ENCODE data around the gene UQCR11.

Gene UQCR11

DNA sequence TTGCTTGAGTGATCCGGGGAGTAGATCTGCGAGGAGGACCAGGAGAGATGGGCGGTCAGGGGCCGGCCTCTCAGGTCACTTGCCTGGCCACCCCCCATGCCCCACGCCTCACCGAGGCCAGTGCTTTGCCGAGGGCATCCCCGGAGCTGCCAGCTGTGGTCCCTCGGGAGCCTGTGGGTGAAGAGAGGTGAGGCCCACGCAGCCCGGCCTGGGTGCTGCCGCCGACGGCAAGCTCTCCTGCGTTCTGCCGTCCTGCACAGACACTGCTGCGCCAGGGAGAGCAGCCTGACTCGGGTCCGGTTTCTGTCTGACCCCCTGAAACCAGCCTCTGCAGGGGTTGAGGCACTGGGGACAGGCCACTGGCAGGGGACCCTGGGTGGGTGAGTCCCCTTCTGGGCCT is 15.8 kb upstream of the UQCR11 start:
- H3K36me3 ChIP-seq (ENCODE audit: control insufficient read depth, insufficient read depth, low read length): peaks cover 91% of the 10 kb centered on the region

DNA sequence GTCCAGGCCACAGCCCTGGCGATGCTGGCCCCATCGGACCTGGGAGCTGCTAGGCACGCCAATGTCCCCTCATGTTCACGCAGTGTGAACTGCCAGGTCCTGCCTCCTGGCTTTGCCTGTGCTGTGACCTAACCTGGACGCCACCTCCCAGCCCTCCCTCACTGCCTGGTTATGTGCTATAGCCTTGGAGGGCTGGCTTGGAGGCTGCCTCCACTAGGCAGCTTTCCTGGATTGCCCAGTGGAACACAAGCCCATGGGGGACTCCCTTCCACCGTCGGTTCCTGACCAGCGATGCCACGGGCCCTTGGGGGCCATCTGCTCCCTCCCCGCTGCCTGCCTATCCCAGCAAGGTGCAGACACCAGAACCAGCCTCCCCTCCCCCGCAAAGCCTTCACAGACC is 15.2 kb upstream of the UQCR11 start:
- H3K36me3 ChIP-seq (ENCODE audit: control insufficient read depth, insufficient read depth, low read length): peaks cover 91% of the 10 kb centered on the region
- H3K27ac ChIP-seq (ENCODE audit: low read depth, low read length): no peak overlapping the region
- H3K9ac ChIP-seq (ENCODE audit: low read length): no peak overlapping the region
- no peaks in the 10 kb centered on the region for H3K27me3 ChIP-seq (ENCODE audit: control insufficient read depth, insufficient read depth, low read length)
- H3K4me3 ChIP-seq (ENCODE audit: low read depth, low read length): no peak overlapping the region
- no peaks in the 10 kb centered on the region for H3K4me1 ChIP-seq (ENCODE audit: control insufficient read depth, insufficient read depth, low read length)
- no peaks in the 10 kb centered on the region for H3K9me3 ChIP-seq (ENCODE audit: control insufficient read depth, insufficient read depth, low read depth, low read length)

More for the DNA sequence above, 15.8 kb upstream of the UQCR11 start:
- Histone ChIP-seq H3K9ac (ENCODE audit: low read length) (no peak overlapping the region), H3K4me3 (ENCODE audit: low read depth, low read length) (no peak overlapping the region), H3K27me3 (ENCODE audit: control insufficient read depth, insufficient read depth, low read length) (no peaks in the 10 kb centered on the region), H3K9me3 (ENCODE audit: control insufficient read depth, insufficient read depth, low read depth, low read length) (no peaks in the 10 kb centered on the region), H3K27ac (ENCODE audit: low read depth, low read length) (0 out of 2 replicates have a peak overlapping the region, but pooled peaks have one; percentile 33), H3K4me1 (ENCODE audit: control insufficient read depth, insufficient read depth, low read length) (no peaks in the 10 kb centered on the region)

GRCh38 chr19:1619703-1620102 is 14.4 kb upstream of the UQCR11 start:
- H3K9ac ChIP-seq (ENCODE audit: low read length): no peak overlapping the region

GRCh38 chr19:1619094-1619439 is 13.8 kb upstream of the UQCR11 start:
- Histone ChIP-seq H3K36me3 (ENCODE audit: control insufficient read depth, insufficient read depth, low read length) (peaks cover 94% of the 10 kb centered on the region), H3K4me3 (ENCODE audit: low read depth, low read length) (no peak overlapping the region), H3K27ac (ENCODE audit: low read depth, low read length) (no peak overlapping the region), H3K9me3 (ENCODE audit: control insufficient read depth, insufficient read depth, low read depth, low read length) (no peaks in the 10 kb centered on the region), H3K4me1 (ENCODE audit: control insufficient read depth, insufficient read depth, low read length) (no peaks in the 10 kb centered on the region), H3K27me3 (ENCODE audit: control insufficient read depth, insufficient read depth, low read length) (no peaks in the 10 kb centered on the region), H3K9ac (ENCODE audit: low read length) (no peak overlapping the region)

More at GRCh38 chr19:1619703-1620102, 14.4 kb upstream of the UQCR11 start:
- H3K4me1 ChIP-seq (ENCODE audit: control insufficient read depth, insufficient read depth, low read length): no peaks in the 10 kb centered on the region
- no peak overlapping the region for H3K27ac ChIP-seq (ENCODE audit: low read depth, low read length)
- H3K36me3 ChIP-seq (ENCODE audit: control insufficient read depth, insufficient read depth, low read length): peaks cover 93% of the 10 kb centered on the region
- H3K9me3 ChIP-seq (ENCODE audit: control insufficient read depth, insufficient read depth, low read depth, low read length): no peaks in the 10 kb centered on the region
- H3K4me3 ChIP-seq (ENCODE audit: low read depth, low read length): no peak overlapping the region
- H3K27me3 ChIP-seq (ENCODE audit: control insufficient read depth, insufficient read depth, low read length): no peaks in the 10 kb centered on the region

DNA sequence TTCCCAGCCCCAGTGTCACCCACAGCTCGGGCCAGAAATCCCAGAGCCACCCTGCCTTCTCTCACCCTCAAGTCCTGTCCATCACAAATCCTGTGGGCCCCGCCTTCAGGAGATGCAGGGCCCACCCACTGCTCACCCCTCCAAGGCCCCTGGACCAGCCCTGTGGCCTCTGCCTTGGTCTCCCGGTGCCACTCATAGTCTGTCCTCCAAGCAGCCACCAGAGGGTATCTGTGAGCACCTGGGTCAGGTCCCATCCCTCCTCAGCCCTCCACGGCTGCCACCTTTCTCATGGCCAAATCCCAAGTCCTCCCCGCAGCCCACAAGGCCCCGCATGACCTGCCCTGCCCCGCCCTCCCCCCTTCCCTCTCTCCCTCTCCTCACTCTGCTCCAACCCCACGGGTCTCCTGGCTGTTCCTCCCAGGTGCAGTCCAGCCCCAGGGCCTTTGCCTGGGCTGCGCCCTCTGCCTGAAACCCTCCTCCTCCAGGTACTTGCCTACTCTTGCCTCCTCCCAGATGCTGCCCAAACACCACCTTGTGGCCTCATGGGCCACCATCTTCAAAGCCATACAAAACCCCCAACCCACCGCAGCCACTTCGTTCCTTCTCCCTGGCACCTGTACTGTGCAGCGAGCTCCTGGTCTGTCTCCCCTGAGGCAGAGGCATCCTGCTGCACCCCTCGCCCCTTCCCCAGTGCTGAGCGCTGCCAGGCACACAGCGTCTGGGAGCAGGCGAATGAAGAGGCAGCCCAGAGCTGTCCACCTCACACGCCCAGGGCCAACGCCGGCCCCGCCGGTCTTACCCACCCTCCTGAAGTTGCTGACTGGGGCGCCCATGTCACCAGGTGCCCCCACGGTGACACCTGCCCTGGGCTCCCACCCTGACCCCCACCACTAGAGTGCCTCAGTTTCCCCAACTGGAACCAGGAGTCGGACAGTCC is 13.2 kb upstream of the UQCR11 start:
- Histone ChIP-seq H3K4me3 (ENCODE audit: low read depth, low read length) (no peak overlapping the region), H3K27me3 (ENCODE audit: control insufficient read depth, insufficient read depth, low read length) (no peaks in the 10 kb centered on the region), H3K9ac (ENCODE audit: low read length) (no peak overlapping the region), H3K36me3 (ENCODE audit: control insufficient read depth, insufficient read depth, low read length) (peaks cover 94% of the 10 kb centered on the region), H3K27ac (ENCODE audit: low read depth, low read length) (no peak overlapping the region), H3K9me3 (ENCODE audit: control insufficient read depth, insufficient read depth, low read depth, low read length) (no peaks in the 10 kb centered on the region), H3K4me1 (ENCODE audit: control insufficient read depth, insufficient read depth, low read length) (no peaks in the 10 kb centered on the region)

DNA sequence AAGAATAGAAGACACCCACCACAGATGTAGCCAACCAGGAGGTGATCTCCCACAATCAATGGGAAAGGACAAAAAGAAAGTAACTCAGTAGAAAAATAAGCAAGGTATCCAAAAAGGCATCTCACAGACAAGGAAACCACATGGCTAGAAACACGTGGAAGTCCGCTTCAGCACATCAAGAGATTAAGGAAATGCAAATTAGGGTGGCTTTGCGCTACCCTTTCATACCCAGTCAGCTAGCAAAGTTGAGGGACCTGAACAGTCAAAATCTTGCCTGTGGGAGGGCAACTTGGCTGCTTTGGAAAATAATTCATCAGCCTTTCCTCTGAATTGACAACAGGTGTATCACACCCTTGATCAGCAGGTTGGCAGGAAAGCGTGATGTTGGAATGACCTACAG is 11.6 kb upstream of the UQCR11 start:
- no peaks in the 10 kb centered on the region for H3K27me3 ChIP-seq (ENCODE audit: control insufficient read depth, insufficient read depth, low read length)
- no peaks in the 10 kb centered on the region for H3K9me3 ChIP-seq (ENCODE audit: control insufficient read depth, insufficient read depth, low read depth, low read length)
- no peak overlapping the region for H3K9ac ChIP-seq (ENCODE audit: low read length)
- H3K4me3 ChIP-seq (ENCODE audit: low read depth, low read length): no peak overlapping the region
- peaks cover 94% of the 10 kb centered on the region for H3K36me3 ChIP-seq (ENCODE audit: control insufficient read depth, insufficient read depth, low read length)
- H3K27ac ChIP-seq (ENCODE audit: low read depth, low read length): no peak overlapping the region
- H3K4me1 ChIP-seq (ENCODE audit: control insufficient read depth, insufficient read depth, low read length): no peaks in the 10 kb centered on the region

DNA sequence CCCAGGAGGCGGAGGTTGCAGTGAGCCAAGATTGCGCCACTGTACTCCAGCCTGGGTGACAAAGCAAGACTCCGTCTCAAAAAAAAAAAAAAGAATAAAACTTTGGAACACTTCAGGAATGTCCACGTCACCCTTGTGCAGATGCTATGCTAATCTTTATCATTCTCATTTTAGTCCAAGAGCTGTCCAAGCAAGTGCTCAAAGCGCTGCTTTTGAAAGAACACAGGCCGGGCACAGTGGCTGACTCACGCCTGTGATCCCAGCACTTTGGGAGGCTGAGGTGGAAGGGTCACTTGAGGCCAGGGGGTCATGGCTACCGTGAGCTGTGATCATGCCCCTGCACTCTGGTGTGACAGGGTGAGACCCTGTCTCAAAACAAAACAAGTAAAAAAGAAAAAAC is 11.1 kb upstream of the UQCR11 start:
- Histone ChIP-seq H3K4me1 (ENCODE audit: control insufficient read depth, insufficient read depth, low read length) (no peaks in the 10 kb centered on the region), H3K9me3 (ENCODE audit: control insufficient read depth, insufficient read depth, low read depth, low read length) (no peaks in the 10 kb centered on the region), H3K4me3 (ENCODE audit: low read depth, low read length) (no peak overlapping the region), H3K36me3 (ENCODE audit: control insufficient read depth, insufficient read depth, low read length) (peaks cover 94% of the 10 kb centered on the region), H3K27ac (ENCODE audit: low read depth, low read length) (no peak overlapping the region), H3K9ac (ENCODE audit: low read length) (no peak overlapping the region), H3K27me3 (ENCODE audit: control insufficient read depth, insufficient read depth, low read length) (no peaks in the 10 kb centered on the region)

DNA sequence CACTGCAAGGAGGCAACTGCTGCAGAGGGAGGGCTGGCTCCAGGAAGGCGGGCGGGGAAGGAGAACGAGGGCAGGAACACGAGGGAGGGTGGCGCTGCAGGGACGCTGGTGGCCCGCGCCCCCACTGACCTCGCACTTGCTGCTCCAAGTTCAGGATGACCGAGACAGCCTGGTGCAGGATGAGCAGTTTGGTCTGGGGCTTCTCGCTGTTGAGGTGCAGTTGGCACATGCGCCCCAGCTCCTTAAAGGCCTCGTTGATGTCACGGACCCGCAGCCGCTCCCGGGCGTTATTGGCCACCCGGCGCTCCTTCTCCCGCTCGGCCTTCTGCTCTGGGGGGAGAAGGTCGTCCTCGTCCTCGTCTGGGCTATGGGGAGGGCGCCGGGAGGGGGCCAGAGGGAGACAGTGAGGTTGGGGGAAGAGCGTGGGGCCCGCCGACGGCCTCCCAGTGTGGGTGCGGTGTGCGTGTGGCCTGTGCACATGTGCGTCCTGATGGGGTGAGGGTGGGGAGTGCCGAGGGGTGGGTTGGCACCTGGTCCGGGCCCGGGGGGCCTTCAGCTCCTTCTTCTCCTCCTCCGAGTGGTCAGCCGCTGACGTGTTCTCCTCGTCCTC is 10.0 kb upstream of the UQCR11 start:
- no peak overlapping the region for H3K4me3 ChIP-seq (ENCODE audit: low read depth, low read length)

GRCh38 chr19:1613808-1614570 is 8.7 kb upstream of the UQCR11 start:
- Histone ChIP-seq H3K4me1 (ENCODE audit: control insufficient read depth, insufficient read depth, low read length) (no peaks in the 10 kb centered on the region), H3K9me3 (ENCODE audit: control insufficient read depth, insufficient read depth, low read depth, low read length) (no peaks in the 10 kb centered on the region), H3K4me3 (ENCODE audit: low read depth, low read length) (no peak overlapping the region), H3K27ac (ENCODE audit: low read depth, low read length) (no peak overlapping the region), H3K27me3 (ENCODE audit: control insufficient read depth, insufficient read depth, low read length) (no peaks in the 10 kb centered on the region), H3K9ac (ENCODE audit: low read length) (no peak overlapping the region), H3K36me3 (ENCODE audit: control insufficient read depth, insufficient read depth, low read length) (peaks cover 89% of the 10 kb centered on the region)

More for the DNA sequence above, 10.0 kb upstream of the UQCR11 start:
- Histone ChIP-seq H3K4me1 (ENCODE audit: control insufficient read depth, insufficient read depth, low read length) (no peaks in the 10 kb centered on the region), H3K27me3 (ENCODE audit: control insufficient read depth, insufficient read depth, low read length) (no peaks in the 10 kb centered on the region), H3K27ac (ENCODE audit: low read depth, low read length) (no peak overlapping the region), H3K36me3 (ENCODE audit: control insufficient read depth, insufficient read depth, low read length) (peaks cover 92% of the 10 kb centered on the region), H3K9ac (ENCODE audit: low read length) (no peak overlapping the region), H3K9me3 (ENCODE audit: control insufficient read depth, insufficient read depth, low read depth, low read length) (no peaks in the 10 kb centered on the region)

GRCh38 chr19:1613146-1613545 is 7.9 kb upstream of the UQCR11 start:
- Histone ChIP-seq H3K4me1 (ENCODE audit: control insufficient read depth, insufficient read depth, low read length) (no peaks in the 10 kb centered on the region), H3K36me3 (ENCODE audit: control insufficient read depth, insufficient read depth, low read length) (peaks cover 82% of the 10 kb centered on the region), H3K27me3 (ENCODE audit: control insufficient read depth, insufficient read depth, low read length) (no peaks in the 10 kb centered on the region), H3K27ac (ENCODE audit: low read depth, low read length) (no peak overlapping the region), H3K4me3 (ENCODE audit: low read depth, low read length) (no peak overlapping the region), H3K9me3 (ENCODE audit: control insufficient read depth, insufficient read depth, low read depth, low read length) (no peaks in the 10 kb centered on the region), H3K9ac (ENCODE audit: low read length) (no peak overlapping the region)
